ENCODE data around the gene SOD1. TPM values are rescaled to one million over a fixed set of nuclear protein-coding genes. Genes with fewer than 3 reads are reported as not detected.

The SOD1 gene
- total and polyA plus RNA-seq, 10 of the 15 experiments (the other 5 are each of a cell fraction or from before 2014, with no cell fraction given) = 171 to 710 (median 313) TPM

DNA sequence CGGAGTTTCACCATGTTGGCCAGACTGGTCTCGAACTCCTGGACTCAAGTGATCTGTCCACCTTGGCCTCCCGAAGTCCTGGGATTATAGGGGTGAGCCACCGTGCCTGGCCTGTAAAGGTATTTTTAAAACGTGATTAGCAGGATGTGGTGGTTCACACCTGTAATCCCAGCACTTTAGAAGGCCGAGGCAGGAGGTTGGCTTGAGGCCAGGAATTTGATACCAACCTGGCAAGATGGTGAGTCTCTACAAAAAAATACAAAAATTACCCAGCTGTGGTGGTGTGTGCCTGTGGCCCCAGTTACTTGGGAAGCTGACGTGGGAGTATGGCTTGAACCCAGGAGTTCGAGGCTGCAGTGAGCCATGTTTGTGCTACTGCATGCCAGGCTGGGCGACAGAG, 43.3 kb upstream of the SOD1 start:
- Histone ChIP-seq H3K36me3 (ENCODE audit: control insufficient read depth in 2 of 2, insufficient read depth in 2 of 2, low read length in 1 of 2) (no peaks in the 10 kb centered on the region), H3K9me3 (replicated peaks; ENCODE audit: control insufficient read depth, insufficient read depth, low read length) (peaks cover 3% of the 10 kb centered on the region; the same call in 1 of the 3 replicates), H3K4me1 (ENCODE audit: control insufficient read depth, insufficient read depth, low read length) (no peaks in the 10 kb centered on the region), H3K9ac (ENCODE audit: control insufficient read depth, insufficient read depth, low read length) (no peak overlapping the region), H3K79me2 (ENCODE audit: control insufficient read depth, insufficient read depth, low read length) (no peaks in the 10 kb centered on the region), H4K20me1 (ENCODE audit: control insufficient read depth, insufficient read depth) (no peaks in the 10 kb centered on the region), H2AFZ (ENCODE audit: control insufficient read depth, low read depth, low read length) (no peak overlapping the region), H3K4me2 (ENCODE audit: control insufficient read depth, insufficient read depth) (no peak overlapping the region), H3K27me3 (replicated peaks in 1 of 2; ENCODE audit: control insufficient read depth in 2 of 2, insufficient read depth in 2 of 2, low read length in 1 of 2) (no peaks in the 10 kb centered on the region), H3K27ac (ENCODE audit: control insufficient read depth, insufficient read depth) (no peak overlapping the region), H3K4me3 (no peak overlapping the region)
- POLR2A ChIA-PET = no interaction called here
- no peak for TF ChIP-seq SIN3A (IDR thresholded peaks at IDR 0.05; ENCODE audit: low read depth, low read length)
- TF ChIP-seq MYB (IDR thresholded peaks at IDR 0.05; ENCODE audit: borderline replicate concordance, low read depth, low read length) = no peak
- no peak for TF ChIP-seq MXI1 (IDR thresholded peaks at IDR 0.05; ENCODE audit: low read depth, low read length)
- no peak for TF ChIP-seq ETV6 (conservative IDR thresholded peaks at IDR 0.05 in 1 of 2, IDR thresholded peaks at IDR 0.05 in 1 of 2; ENCODE audit: borderline replicate concordance in 1 of 2, low read depth in 1 of 2)
- TF ChIP-seq ZBED1 (IDR thresholded peaks at IDR 0.05; ENCODE audit: borderline replicate concordance) = no peak
- no peak for DNase-seq (ENCODE audit: low read depth, low spot score)
- CTCF ChIA-PET = no interaction called here
- in situ Hi-C loops (cut with MboI) = no loop called here
- FAIRE-seq = no peak
- no TSS peak for BruUV-seq (replicated peaks)
- 34% methylated on average over 9 of the region's 9 CpGs for WGBS (ENCODE audit: insufficient coverage, insufficient replicate concordance, low lambda C conversion rate, missing lambda C conversion rate)
- SMC1A ChIA-PET (ENCODE audit: uncharacterized antibody, unreplicated experiment) = no interaction called here
- intact Hi-C loops (cut with micrococcal nuclease; ENCODE audit: unreplicated experiment) = no loop called here
- no peak for ATAC-seq
- RAD21 ChIA-PET (ENCODE audit: unreplicated experiment) = no interaction called here

DNA sequence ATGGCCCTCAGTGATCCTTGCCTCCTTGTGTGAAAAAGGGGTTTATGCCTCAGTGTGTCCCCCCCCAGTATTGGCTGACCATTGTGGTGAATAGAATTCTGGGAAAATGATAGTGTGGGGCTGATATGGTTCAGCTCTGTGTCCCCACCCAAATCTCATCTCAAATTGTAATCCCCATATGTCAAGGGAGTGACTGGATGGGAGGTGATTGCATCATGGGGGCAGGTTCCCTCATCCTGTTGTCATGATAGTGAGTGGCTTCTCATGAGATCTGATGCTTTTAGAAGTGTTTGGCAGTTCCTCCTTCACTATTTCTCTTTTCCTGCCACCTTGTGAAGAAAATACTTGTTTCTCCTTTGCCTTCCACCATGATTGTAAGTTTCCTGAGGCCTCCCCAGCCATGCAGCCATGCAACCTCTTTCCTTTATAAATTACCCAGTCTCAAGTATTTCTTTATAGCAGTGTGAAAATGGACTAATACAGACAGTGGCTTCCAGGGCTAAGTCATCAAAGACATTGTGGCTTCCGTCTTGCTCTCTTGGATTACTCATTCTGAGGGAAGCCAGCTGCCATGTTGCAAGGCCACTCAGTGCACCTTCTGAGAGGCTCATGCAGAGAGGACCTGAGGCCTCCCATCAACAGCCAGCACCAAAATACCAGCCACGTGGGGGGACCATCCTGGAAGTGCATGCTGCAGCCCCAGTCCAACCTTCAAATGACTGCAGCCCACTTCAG, 40.6 kb upstream of the SOD1 start:
- Histone ChIP-seq H3K4me2 (ENCODE audit: control insufficient read depth, insufficient read depth) (no peak overlapping the region), H3K79me2 (ENCODE audit: control insufficient read depth, insufficient read depth, low read length) (no peaks in the 10 kb centered on the region), H3K4me3 (no peak overlapping the region), H3K27me3 (replicated peaks in 1 of 2; ENCODE audit: control insufficient read depth in 2 of 2, insufficient read depth in 2 of 2, low read length in 1 of 2) (no peaks in the 10 kb centered on the region), H4K20me1 (ENCODE audit: control insufficient read depth, insufficient read depth) (no peaks in the 10 kb centered on the region), H3K27ac (ENCODE audit: control insufficient read depth, insufficient read depth) (no peak overlapping the region), H2AFZ (ENCODE audit: control insufficient read depth, low read depth, low read length) (no peak overlapping the region), H3K9me3 (replicated peaks; ENCODE audit: control insufficient read depth, insufficient read depth, low read length) (no peaks in the 10 kb centered on the region), H3K4me1 (ENCODE audit: control insufficient read depth, insufficient read depth, low read length) (no peaks in the 10 kb centered on the region), H3K9ac (ENCODE audit: control insufficient read depth, insufficient read depth, low read length) (no peak overlapping the region), H3K36me3 (ENCODE audit: control insufficient read depth in 2 of 2, insufficient read depth in 2 of 2, low read length in 1 of 2) (no peaks in the 10 kb centered on the region)
- ATAC-seq (no peak), FAIRE-seq (no peak), DNase-seq (ENCODE audit: low read depth, low spot score) (no peak)
- POLR2A ChIA-PET = no interaction called here
- 44% methylated on average over 2 of the region's 2 CpGs for WGBS (ENCODE audit: insufficient coverage, insufficient replicate concordance, low lambda C conversion rate, missing lambda C conversion rate)
- RAD21 ChIA-PET (ENCODE audit: unreplicated experiment) = no interaction called here
- in situ Hi-C loops (cut with MboI) (no loop called here), intact Hi-C loops (cut with micrococcal nuclease; ENCODE audit: unreplicated experiment) (no loop called here)
- SMC1A ChIA-PET (ENCODE audit: uncharacterized antibody, unreplicated experiment) = no interaction called here
- CTCF ChIA-PET = interaction anchor here (0.9 kb wide), 1 partner anchor 12 kb away, joined by 3 read pairs; no protein-coding TSS in a partner anchor
- BruUV-seq (replicated peaks) = no TSS peak
- TF ChIP-seq, protein P1, sequence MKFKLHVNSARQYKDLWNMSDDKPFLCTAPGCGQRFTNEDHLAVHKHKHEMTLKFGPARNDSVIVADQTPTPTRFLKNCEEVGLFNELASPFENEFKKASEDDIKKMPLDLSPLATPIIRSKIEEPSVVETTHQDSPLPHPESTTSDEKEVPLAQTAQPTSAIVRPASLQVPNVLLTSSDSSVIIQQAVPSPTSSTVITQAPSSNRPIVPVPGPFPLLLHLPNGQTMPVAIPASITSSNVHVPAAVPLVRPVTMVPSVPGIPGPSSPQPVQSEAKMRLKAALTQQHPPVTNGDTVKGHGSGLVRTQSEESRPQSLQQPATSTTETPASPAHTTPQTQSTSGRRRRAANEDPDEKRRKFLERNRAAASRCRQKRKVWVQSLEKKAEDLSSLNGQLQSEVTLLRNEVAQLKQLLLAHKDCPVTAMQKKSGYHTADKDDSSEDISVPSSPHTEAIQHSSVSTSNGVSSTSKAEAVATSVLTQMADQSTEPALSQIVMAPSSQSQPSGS (IDR thresholded peaks at IDR 0.05; ENCODE audit: low read length) = no peak
- TF ChIP-seq FOXM1 (IDR thresholded peaks at IDR 0.05; ENCODE audit: low read depth, low read length) (no peak), NR2C2 (IDR thresholded peaks at IDR 0.05; ENCODE audit: borderline replicate concordance, control insufficient read depth, insufficient read length, low read depth) (no peak), CBX5 (IDR thresholded peaks at IDR 0.05; ENCODE audit: low read depth) (no peak), IKZF1 (conservative IDR thresholded peaks at IDR 0.05) (no peak), PML (IDR thresholded peaks at IDR 0.05; ENCODE audit: low read length) (no peak), POLR2AphosphoS5 (IDR thresholded peaks at IDR 0.05; ENCODE audit: low read length) (no peak), YBX1 (IDR thresholded peaks at IDR 0.05) (no peak), RAD21 (IDR thresholded peaks at IDR 0.05; ENCODE audit: insufficient read depth, low read depth, low read length) (no peak), RFX5 (IDR thresholded peaks at IDR 0.05; ENCODE audit: low read depth, low read length) (no peak), CEBPB (IDR thresholded peaks at IDR 0.05; ENCODE audit: borderline replicate concordance in 1 of 2, low read depth in 2 of 2, low read length in 2 of 2) (no peak)
- TF ChIP-seq, protein P2, sequence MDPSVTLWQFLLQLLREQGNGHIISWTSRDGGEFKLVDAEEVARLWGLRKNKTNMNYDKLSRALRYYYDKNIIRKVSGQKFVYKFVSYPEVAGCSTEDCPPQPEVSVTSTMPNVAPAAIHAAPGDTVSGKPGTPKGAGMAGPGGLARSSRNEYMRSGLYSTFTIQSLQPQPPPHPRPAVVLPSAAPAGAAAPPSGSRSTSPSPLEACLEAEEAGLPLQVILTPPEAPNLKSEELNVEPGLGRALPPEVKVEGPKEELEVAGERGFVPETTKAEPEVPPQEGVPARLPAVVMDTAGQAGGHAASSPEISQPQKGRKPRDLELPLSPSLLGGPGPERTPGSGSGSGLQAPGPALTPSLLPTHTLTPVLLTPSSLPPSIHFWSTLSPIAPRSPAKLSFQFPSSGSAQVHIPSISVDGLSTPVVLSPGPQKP (IDR thresholded peaks at IDR 0.05; ENCODE audit: low read depth, low read length) = no peak

Measured in GM12878 (cell line).